Tibial artery (tissue), 4 donors: Measurements from ENCODE around the gene IGF1R.

Source experiments
- DNase-seq, 2 donors: peaks; one replicate each; pipeline ENCODE4 v3.0.0-alpha.2; 2019
- H3K27ac ChIP-seq, 2 donors: fragments of 200-600 bp; sonication (generic) in 1 of 2; 1 replicate in 1 of 2; 2 replicates in 1 of 2; pipeline ENCODE4 v1.5.1; 2018 to 2019; ENCODE audit warnings: mild to moderate bottlenecking in 1 of 2
- H3K27me3 ChIP-seq, 2 donors: fragments of 200-600 bp; sonication (generic) in 1 of 2; one replicate each; pipeline versions ENCODE4 v1.5.1 to v1.6.0; 2016 to 2019
- H3K36me3 ChIP-seq, 3 donors: fragments of 200-600 bp; sonication (generic) in 2 of 3; one replicate each; pipeline ENCODE4 v1.5.1; 2016 to 2019; ENCODE audit warnings: mild to moderate bottlenecking in 2 of 3
- H3K4me1 ChIP-seq, 4 donors: fragments of 200-600 bp; sonication (generic) in 2 of 4; 1 replicate in 3 of 4; 2 replicates in 1 of 4; pipeline ENCODE4 v1.5.1; 2016 to 2019
- H3K4me3 ChIP-seq, 2 donors: fragments of 200-600 bp; sonication (generic) in 1 of 2; 1 replicate in 1 of 2; 2 replicates in 1 of 2; pipeline ENCODE4 v1.5.1; 2018 to 2019; ENCODE audit warnings: mild to moderate bottlenecking in 2 of 2
- H3K9me3 ChIP-seq, 3 donors: fragments of 200-600 bp; sonication (generic) in 1 of 3; one replicate each; pipeline ENCODE4 v1.5.1; 2016 to 2019
- CTCF ChIP-seq, 2 experiments: fragments of 200-600 bp in 1 of 2; fragments of 450-650 bp in 1 of 2; IDR thresholded peaks; one replicate each; pipeline ENCODE4 v1.5.1; 2017 to 2019; ENCODE audit warnings: antibody characterized with exemption in 2 of 2, mild to moderate bottlenecking in 1 of 2, moderate library complexity in 1 of 2
- intact Hi-C: fragments of 100-400 bp; cut with DNase I; formaldehyde crosslinking; loops from one replicate; pipeline ENCODE4 v1.15.0; 2023; ENCODE audit warnings: low total_unique reads

The IGF1R gene

GRCh38 chr15:98942431-98942830, 294.1 kb downstream of the IGF1R start:
- DNase-seq: no peak
- H3K9me3 ChIP-seq: no peaks in the 10 kb centered on the region
- no peak overlapping the region for H3K4me3 ChIP-seq
- intact Hi-C loops: no loop called here
- TF ChIP-seq CTCF (IDR thresholded peaks at IDR 0.05): no peak
- H3K4me1 ChIP-seq: peaks cover 6 to 46% (median 31%) of the 10 kb centered on the region in 4 donors
- no peaks in the 10 kb centered on the region for H3K27me3 ChIP-seq
- peak overlapping the region in 1 of 2 donors; percentile 83 for H3K27ac ChIP-seq
- peaks cover 36 to 74% (median 71%) of the 10 kb centered on the region in 3 donors for H3K36me3 ChIP-seq

GRCh38 chr15:98943051-98943508, 294.7 kb downstream of the IGF1R start:
- H3K27ac ChIP-seq: peak overlapping the region; percentile 83 to 95
- no peaks in the 10 kb centered on the region for H3K9me3 ChIP-seq
- peaks cover 36 to 71% (median 67%) of the 10 kb centered on the region in 3 donors for H3K36me3 ChIP-seq
- no peaks in the 10 kb centered on the region for H3K27me3 ChIP-seq
- intact Hi-C loops: no loop called here
- DNase-seq: no peak
- H3K4me1 ChIP-seq: peaks cover 6 to 52% (median 38%) of the 10 kb centered on the region in 4 donors
- TF ChIP-seq CTCF (IDR thresholded peaks at IDR 0.05): no peak
- H3K4me3 ChIP-seq: no peak overlapping the region

- Histone ChIP-seq H3K36me3 (peaks cover 36 to 71% (median 66%) of the 10 kb centered on the region in 3 donors), H3K27ac (peak overlapping the region; percentile 83 to 95), H3K4me1 (peaks cover 6 to 58% (median 38%) of the 10 kb centered on the region in 4 donors), H3K4me3 (no peak overlapping the region), H3K9me3 (no peaks in the 10 kb centered on the region), H3K27me3 (no peaks in the 10 kb centered on the region)
- peak in 1 of 2 donors; percentile 58 for DNase-seq
- TF ChIP-seq CTCF (IDR thresholded peaks at IDR 0.05): no peak
- intact Hi-C loops: no loop called here
Observed at GRCh38 chr15:98943601-98944151, 295.3 kb downstream of the IGF1R start.

GRCh38 chr15:98946301-98947255, 298.2 kb downstream of the IGF1R start:
- Histone ChIP-seq H3K36me3 (peaks cover 37 to 72% (median 58%) of the 10 kb centered on the region in 3 donors), H3K9me3 (no peaks in the 10 kb centered on the region), H3K27ac (peak overlapping the region; percentile 83 to 95), H3K27me3 (no peaks in the 10 kb centered on the region), H3K4me3 (no peak overlapping the region), H3K4me1 (peaks cover 6 to 65% (median 46%) of the 10 kb centered on the region in 4 donors)
- intact Hi-C loops: no loop called here
- peak in 1 of 2 experiments; percentile 9 for TF ChIP-seq CTCF (IDR thresholded peaks at IDR 0.05)
- DNase-seq: peak; percentile 70 to 92

GRCh38 chr15:98948456-98948855, 300.1 kb downstream of the IGF1R start:
- H3K9me3 ChIP-seq: no peaks in the 10 kb centered on the region
- intact Hi-C loops: no loop called here
- H3K27me3 ChIP-seq: no peaks in the 10 kb centered on the region
- DNase-seq: no peak
- H3K4me1 ChIP-seq: peaks cover 6 to 73% (median 55%) of the 10 kb centered on the region in 4 donors
- H3K4me3 ChIP-seq: no peak overlapping the region
- peak overlapping the region; percentile 83 to 95 for H3K27ac ChIP-seq
- TF ChIP-seq CTCF (IDR thresholded peaks at IDR 0.05): no peak
- H3K36me3 ChIP-seq: peaks cover 30 to 60% (median 45%) of the 10 kb centered on the region in 3 donors
